Panc1 (cell line): Measurements from ENCODE around the gene PPP1R9A. TPM values are rescaled to one million over a fixed set of nuclear protein-coding genes. Genes with fewer than 3 reads are reported as not detected.

Experiments used
- ATAC-seq: fragments of 200-7000 bp; cut with Tn5 transposase; 2 replicates; pipeline ENCODE4 v1.9.1; 2020; ENCODE audit warnings: mild to moderate bottlenecking, moderate library complexity
- BruUV-seq: library from RNA; stranded (reverse); fragments of 400-500 nt; replicated peaks from 2 replicates; lab custom pipeline; 2021; lab: Mats Ljungman, UMichigan
- CTCF ChIA-PET: fragments of 300-600 bp; sonication (Branson Sonifier 250); formaldehyde crosslinking; loops from one replicate; lab custom pipeline; 2022; ENCODE audit warnings: antibody characterized with exemption; lab: Charles Lee
- POLR2A ChIA-PET: fragments of 300-600 bp; sonication (Branson Sonifier 250); formaldehyde crosslinking; loops from one replicate; lab custom pipeline; 2022; ENCODE audit warnings: antibody characterized with exemption; lab: Charles Lee
- DNase-seq: peaks from one replicate; pipeline ENCODE4 v3.0.0-alpha.2; 2010; ENCODE audit warnings: low read depth, low spot score
- H3K27ac ChIP-seq: 2 replicates; pipeline ENCODE4 v1.5.1; 2011; ENCODE audit warnings: mild to moderate bottlenecking, low read length, inconsistent platforms
- H3K27me3 ChIP-seq: fragments of 200-500 bp; sonication (Bioruptor generic); 2 replicates; pipeline ENCODE4 v1.6.0; 2014; ENCODE audit warnings: low read length, inconsistent platforms; ENCODE audit not compliant: control insufficient read depth, insufficient read depth
- H3K36me3 ChIP-seq: fragments of 200-500 bp; sonication (Bioruptor generic); 2 replicates; pipeline ENCODE4 v1.5.1; 2014; ENCODE audit warnings: inconsistent platforms, mild to moderate bottlenecking, low read length, moderate library complexity; ENCODE audit not compliant: control insufficient read depth, insufficient read depth
- H3K4me1 ChIP-seq: 2 replicates; pipeline ENCODE4 v1.5.1; 2011; ENCODE audit warnings: inconsistent platforms, mild to moderate bottlenecking, low read length, moderate library complexity; ENCODE audit not compliant: control insufficient read depth, insufficient read depth
- H3K4me3 ChIP-seq, 2 experiments: 2 replicates each; pipeline ENCODE4 v1.5.1; 2011 to 2012; ENCODE audit warnings: low read depth in 2 of 2, low read length in 2 of 2, mild to moderate bottlenecking in 2 of 2, inconsistent platforms in 1 of 2, moderate library complexity in 1 of 2
- H3K9me3 ChIP-seq: fragments of 200-500 bp; sonication (Bioruptor generic); 2 replicates; pipeline ENCODE4 v1.5.1; 2014; ENCODE audit warnings: low read depth, mild to moderate bottlenecking, inconsistent platforms, low read length, moderate library complexity; ENCODE audit not compliant: control insufficient read depth, insufficient read depth
- CTCF ChIP-seq: fragments of 450-650 bp; IDR thresholded peaks from 2 replicates; pipeline ENCODE4 v1.5.1; 2017; ENCODE audit warnings: mild to moderate bottlenecking
- POLR2AphosphoS5 ChIP-seq: IDR thresholded peaks from 2 replicates; pipeline ENCODE4 v1.6.1; 2012; ENCODE audit warnings: mild to moderate bottlenecking, low read depth, low read length, moderate library complexity
- REST ChIP-seq, 2 experiments: IDR thresholded peaks; 2 replicates each; pipeline ENCODE4 v1.6.1; 2011 to 2012; ENCODE audit warnings: low read depth in 2 of 2, control low read depth in 1 of 2, low read length in 1 of 2, mild to moderate bottlenecking in 1 of 2, moderate library complexity in 1 of 2; ENCODE audit not compliant: insufficient read depth in 1 of 2
- SIN3A ChIP-seq: IDR thresholded peaks from 2 replicates; pipeline ENCODE4 v1.6.1; 2012; ENCODE audit warnings: low read depth, mild to moderate bottlenecking, low read length, moderate library complexity, borderline replicate concordance; ENCODE audit not compliant: insufficient read depth
- TCF7L2 ChIP-seq: IDR thresholded peaks from 2 replicates; pipeline ENCODE4 v1.6.1; 2011; ENCODE audit warnings: mild to moderate bottlenecking, low read depth, low read length, inconsistent platforms
- in situ Hi-C: cut with HindIII; loops from 2 replicates; pipeline ENCODE4 v1.10.0; 2016; ENCODE audit warnings: low sequenced_read_pairs, low pct_unique_long_range_greater_than_20kb
- intact Hi-C: fragments of 100-400 bp; cut with micrococcal nuclease; formaldehyde crosslinking; loops from one replicate; pipeline ENCODE4 v1.10.0; 2022; ENCODE audit not compliant: unreplicated experiment
- total RNA-seq: library from RNA; stranded (reverse); gene quantifications from one replicate; pipeline ENCODE4 v1.2.1, GENCODE V29; 2021; ENCODE audit not compliant: unreplicated experiment

The PPP1R9A gene
- total RNA-seq, 1 experiment from 2014 or later: 5.0 TPM

- Histone ChIP-seq H3K4me3 (no peak overlapping the region), H3K36me3 (no peaks in the 10 kb centered on the region), H3K27ac (no peak overlapping the region), H3K4me1 (no peaks in the 10 kb centered on the region), H3K27me3 (no peaks in the 10 kb centered on the region), H3K9me3 (no peaks in the 10 kb centered on the region)
- no peak for ATAC-seq
- in situ Hi-C loops: no loop called here
- POLR2A ChIA-PET: no interaction called here
- intact Hi-C loops: no loop called here
- no peak for DNase-seq
- TF ChIP-seq TCF7L2: no peak
- TF ChIP-seq SIN3A: no peak
- TF ChIP-seq REST (IDR thresholded peaks at IDR 0.05; ENCODE audit: insufficient read depth in 1 of 2, low read depth in 2 of 2, low read length in 1 of 2): no peak
- no peak for TF ChIP-seq POLR2AphosphoS5
- TF ChIP-seq CTCF: no peak
- BruUV-seq: no TSS peak
- CTCF ChIA-PET: interaction anchor here (0.5 kb wide), 1 partner anchor 750 kb away, joined by 4 read pairs; no protein-coding TSS in a partner anchor
Observed at GRCh38 chr7:95046494-95047240, 139.3 kb downstream of the PPP1R9A start.

- POLR2A ChIA-PET: no interaction called here
- no peak overlapping the region for H3K27ac ChIP-seq
- no peak for DNase-seq
- no peaks in the 10 kb centered on the region for H3K4me1 ChIP-seq
- no TSS peak for BruUV-seq
- no peak for ATAC-seq
- CTCF ChIA-PET: interaction anchor here (0.5 kb wide), 1 partner anchor 751 kb away, joined by 4 read pairs; no protein-coding TSS in a partner anchor
- intact Hi-C loops (no loop called here), in situ Hi-C loops (no loop called here)
- no peaks in the 10 kb centered on the region for H3K36me3 ChIP-seq
- no peaks in the 10 kb centered on the region for H3K27me3 ChIP-seq
- TF ChIP-seq CTCF: no peak
- TF ChIP-seq SIN3A: no peak
- TF ChIP-seq REST (IDR thresholded peaks at IDR 0.05; ENCODE audit: insufficient read depth in 1 of 2, low read depth in 2 of 2, low read length in 1 of 2): no peak
- TF ChIP-seq POLR2AphosphoS5: no peak
- no peak for TF ChIP-seq TCF7L2
- no peaks in the 10 kb centered on the region for H3K9me3 ChIP-seq
- no peak overlapping the region for H3K4me3 ChIP-seq
Observed at GRCh38 chr7:95047291-95047690, 139.9 kb downstream of the PPP1R9A start.
